Astrocyte (in vitro differentiated cells and primary cell): ENCODE measurements around the gene LRRFIP1.

Experiments used
- EZH2 ChIP-seq: IDR thresholded peaks from 2 replicates; pipeline ENCODE4 v1.6.1; 2012; ENCODE audit warnings: mild to moderate bottlenecking, low read length, inconsistent platforms; ENCODE audit not compliant: insufficient read depth
- TF ChIP-seq, protein P1 (sequence below): IDR thresholded peaks from 2 replicates; pipeline ENCODE4 v1.5.1; 2011; ENCODE audit warnings: low read depth, mild to moderate bottlenecking, inconsistent platforms, low read length, moderate library complexity; ENCODE audit not compliant: insufficient read depth

GRCh38 chr2:237752761-237753165 is 125.4 kb downstream of the LRRFIP1 start:
- TF ChIP-seq, protein P1, sequence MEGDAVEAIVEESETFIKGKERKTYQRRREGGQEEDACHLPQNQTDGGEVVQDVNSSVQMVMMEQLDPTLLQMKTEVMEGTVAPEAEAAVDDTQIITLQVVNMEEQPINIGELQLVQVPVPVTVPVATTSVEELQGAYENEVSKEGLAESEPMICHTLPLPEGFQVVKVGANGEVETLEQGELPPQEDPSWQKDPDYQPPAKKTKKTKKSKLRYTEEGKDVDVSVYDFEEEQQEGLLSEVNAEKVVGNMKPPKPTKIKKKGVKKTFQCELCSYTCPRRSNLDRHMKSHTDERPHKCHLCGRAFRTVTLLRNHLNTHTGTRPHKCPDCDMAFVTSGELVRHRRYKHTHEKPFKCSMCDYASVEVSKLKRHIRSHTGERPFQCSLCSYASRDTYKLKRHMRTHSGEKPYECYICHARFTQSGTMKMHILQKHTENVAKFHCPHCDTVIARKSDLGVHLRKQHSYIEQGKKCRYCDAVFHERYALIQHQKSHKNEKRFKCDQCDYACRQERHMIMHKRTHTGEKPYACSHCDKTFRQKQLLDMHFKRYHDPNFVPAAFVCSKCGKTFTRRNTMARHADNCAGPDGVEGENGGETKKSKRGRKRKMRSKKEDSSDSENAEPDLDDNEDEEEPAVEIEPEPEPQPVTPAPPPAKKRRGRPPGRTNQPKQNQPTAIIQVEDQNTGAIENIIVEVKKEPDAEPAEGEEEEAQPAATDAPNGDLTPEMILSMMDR: no peak
- TF ChIP-seq EZH2: no peak
